Measurements from ENCODE around the gene THADA. TPM values are rescaled to one million over a fixed set of nuclear protein-coding genes. Genes with fewer than 3 reads are reported as not detected.

The THADA gene
- total and polyA plus RNA-seq, 2 donors (not counting 3 experiments of a cell fraction or from before 2014, with no cell fraction given), result 22.6 to 25.3 TPM

DNA sequence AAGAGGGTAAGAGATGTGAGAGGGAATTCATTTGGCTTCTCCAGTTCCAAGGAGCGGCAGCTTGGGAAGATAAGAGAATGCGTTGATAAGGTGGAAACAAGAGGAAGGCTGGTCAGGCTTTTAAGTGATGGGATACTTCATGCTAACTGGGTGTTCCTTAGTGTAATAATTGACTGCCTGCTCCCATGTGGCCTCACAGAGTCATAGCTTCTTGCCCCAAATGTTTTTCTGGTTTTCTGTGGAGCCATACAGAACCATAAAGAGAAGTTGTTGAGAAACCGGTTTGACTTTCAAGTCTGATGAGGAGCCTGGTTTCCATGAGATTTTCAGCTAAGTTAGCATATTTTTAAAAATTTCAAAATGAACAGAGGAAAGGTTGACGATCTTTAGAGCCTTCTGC is 272.0 kb downstream of the THADA start:
- CTCF ChIA-PET, result no interaction called here
- H3K9me1 ChIP-seq (replicated peaks; ENCODE audit: control insufficient read depth, extremely low read depth, insufficient read depth, low read length), result no peaks in the 10 kb centered on the region
- H4K20me1 ChIP-seq (replicated peaks; ENCODE audit: control insufficient read depth, extremely low read depth, insufficient read depth, low read length), result no peaks in the 10 kb centered on the region
- intact Hi-C loops (cut with micrococcal nuclease), result loop anchor here (2.0 kb wide), 1 partner anchor 55 kb away; no protein-coding TSS in a partner anchor
- no peak for FAIRE-seq
- H3K4me3 ChIP-seq (replicated peaks in 1 of 3; ENCODE audit: insufficient read depth in 1 of 3, low read depth in 1 of 3, low read length in 3 of 3), result no peak overlapping the region
- H3K9ac ChIP-seq (replicated peaks; ENCODE audit: extremely low read depth, insufficient read depth, low read length), result no peak overlapping the region
- dilution Hi-C loops (cut with MboI; ENCODE audit: extremely low pct_ligation_motif_present, low sequenced_read_pairs), result no loop called here
- no peaks in the 10 kb centered on the region for H3K79me2 ChIP-seq (ENCODE audit: control insufficient read depth, insufficient read depth, low read length)
- no peaks in the 10 kb centered on the region for H3K27me3 ChIP-seq (ENCODE audit: control insufficient read depth in 2 of 2, insufficient read depth in 2 of 2, low read length in 2 of 2)
- no TSS peak for BruUV-seq (replicated peaks)
- H3K9me3 ChIP-seq (replicated peaks; ENCODE audit: control insufficient read depth, insufficient read depth, low read length), result no peaks in the 10 kb centered on the region
- H3K27ac ChIP-seq (ENCODE audit: insufficient read depth, low read depth, low read length), result no peak overlapping the region
- no peak for DNase-seq (ENCODE audit: low read depth, low spot score)
- H3K4me2 ChIP-seq (ENCODE audit: insufficient read depth, low read length), result no peak overlapping the region
- TF ChIP-seq MAX (IDR thresholded peaks at IDR 0.05; ENCODE audit: insufficient read depth, insufficient read length) (no peak), MYC (IDR thresholded peaks at IDR 0.05; ENCODE audit: low read depth, low read length) (no peak), POLR2A (IDR thresholded peaks at IDR 0.05; ENCODE audit: low read depth, low read length) (no peak), EZH2 (IDR thresholded peaks at IDR 0.05; ENCODE audit: borderline replicate concordance, low read depth, low read length, severe bottlenecking) (no peak)
- TF ChIP-seq, protein P1, sequence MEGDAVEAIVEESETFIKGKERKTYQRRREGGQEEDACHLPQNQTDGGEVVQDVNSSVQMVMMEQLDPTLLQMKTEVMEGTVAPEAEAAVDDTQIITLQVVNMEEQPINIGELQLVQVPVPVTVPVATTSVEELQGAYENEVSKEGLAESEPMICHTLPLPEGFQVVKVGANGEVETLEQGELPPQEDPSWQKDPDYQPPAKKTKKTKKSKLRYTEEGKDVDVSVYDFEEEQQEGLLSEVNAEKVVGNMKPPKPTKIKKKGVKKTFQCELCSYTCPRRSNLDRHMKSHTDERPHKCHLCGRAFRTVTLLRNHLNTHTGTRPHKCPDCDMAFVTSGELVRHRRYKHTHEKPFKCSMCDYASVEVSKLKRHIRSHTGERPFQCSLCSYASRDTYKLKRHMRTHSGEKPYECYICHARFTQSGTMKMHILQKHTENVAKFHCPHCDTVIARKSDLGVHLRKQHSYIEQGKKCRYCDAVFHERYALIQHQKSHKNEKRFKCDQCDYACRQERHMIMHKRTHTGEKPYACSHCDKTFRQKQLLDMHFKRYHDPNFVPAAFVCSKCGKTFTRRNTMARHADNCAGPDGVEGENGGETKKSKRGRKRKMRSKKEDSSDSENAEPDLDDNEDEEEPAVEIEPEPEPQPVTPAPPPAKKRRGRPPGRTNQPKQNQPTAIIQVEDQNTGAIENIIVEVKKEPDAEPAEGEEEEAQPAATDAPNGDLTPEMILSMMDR (IDR thresholded peaks at IDR 0.05; ENCODE audit: extremely low read depth in 1 of 2, insufficient read depth in 1 of 2, low read depth in 1 of 2, low read length in 2 of 2), result no peak
- H3K4me1 ChIP-seq (ENCODE audit: control insufficient read depth, extremely low read depth, insufficient read depth, low read length), result peaks cover 13% of the 10 kb centered on the region
- H3K36me3 ChIP-seq (ENCODE audit: control insufficient read depth in 2 of 2, extremely low read depth in 1 of 2, insufficient read depth in 2 of 2, low read length in 2 of 2), result no peaks in the 10 kb centered on the region
- H2AFZ ChIP-seq (ENCODE audit: low read depth, low read length), result no peak overlapping the region
- POLR2A ChIA-PET, result no interaction called here

DNA sequence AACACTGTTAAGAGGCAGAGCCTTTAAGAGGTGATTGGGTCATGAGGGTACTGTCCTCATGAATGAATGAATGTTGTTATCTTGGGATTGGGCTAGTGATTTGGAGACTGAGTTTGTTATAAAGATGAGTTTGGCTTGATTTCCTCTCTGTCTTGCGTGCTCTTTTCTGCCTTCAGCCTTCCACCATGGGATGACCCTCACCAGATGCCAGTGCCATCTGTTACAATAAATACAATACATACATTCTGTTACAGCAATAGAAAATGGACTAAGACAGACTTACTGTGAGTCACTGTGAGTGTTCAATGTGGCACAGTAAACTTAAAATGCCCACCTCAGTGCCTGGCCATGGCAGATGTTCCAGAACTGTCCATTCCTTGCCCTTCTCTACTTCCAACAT is 274.4 kb downstream of the THADA start:
- H3K9me1 ChIP-seq (replicated peaks; ENCODE audit: control insufficient read depth, extremely low read depth, insufficient read depth, low read length), result no peaks in the 10 kb centered on the region
- FAIRE-seq (no peak), DNase-seq (ENCODE audit: low read depth, low spot score) (no peak)
- H3K4me3 ChIP-seq (replicated peaks in 1 of 3; ENCODE audit: insufficient read depth in 1 of 3, low read depth in 1 of 3, low read length in 3 of 3), result no peak overlapping the region
- intact Hi-C loops (cut with micrococcal nuclease) (no loop called here), dilution Hi-C loops (cut with MboI; ENCODE audit: extremely low pct_ligation_motif_present, low sequenced_read_pairs) (no loop called here)
- TF ChIP-seq, protein P1 (IDR thresholded peaks at IDR 0.05; ENCODE audit: extremely low read depth in 1 of 2, insufficient read depth in 1 of 2, low read depth in 1 of 2, low read length in 2 of 2), result no peak
- TF ChIP-seq EZH2 (IDR thresholded peaks at IDR 0.05; ENCODE audit: borderline replicate concordance, low read depth, low read length, severe bottlenecking) (no peak), POLR2AphosphoS5 (IDR thresholded peaks at IDR 0.05; ENCODE audit: insufficient read depth, low read depth, low read length) (no peak), GATA2 (IDR thresholded peaks at IDR 0.05; ENCODE audit: insufficient read depth, insufficient read length, low read depth, low read length) (no peak), FOS (IDR thresholded peaks at IDR 0.05; ENCODE audit: borderline replicate concordance, insufficient read depth, low read length) (no peak), JUN (IDR thresholded peaks at IDR 0.05; ENCODE audit: borderline replicate concordance, insufficient read depth, insufficient read length, low read depth) (no peak), POLR2A (IDR thresholded peaks at IDR 0.05; ENCODE audit: low read depth, low read length) (no peak), MAX (IDR thresholded peaks at IDR 0.05; ENCODE audit: insufficient read depth, insufficient read length) (no peak), MYC (IDR thresholded peaks at IDR 0.05; ENCODE audit: low read depth, low read length) (no peak)
- H3K4me2 ChIP-seq (ENCODE audit: insufficient read depth, low read length), result no peak overlapping the region
- no peak overlapping the region for H3K27ac ChIP-seq (ENCODE audit: insufficient read depth, low read depth, low read length)
- H4K20me1 ChIP-seq (replicated peaks; ENCODE audit: control insufficient read depth, extremely low read depth, insufficient read depth, low read length), result no peaks in the 10 kb centered on the region
- H2AFZ ChIP-seq (ENCODE audit: low read depth, low read length), result no peak overlapping the region
- CTCF ChIA-PET, result interaction anchor here (0.5 kb wide), 1 partner anchor 98 kb away, joined by 3 read pairs; no protein-coding TSS in a partner anchor
- H3K9me3 ChIP-seq (replicated peaks; ENCODE audit: control insufficient read depth, insufficient read depth, low read length), result no peaks in the 10 kb centered on the region
- H3K4me1 ChIP-seq (ENCODE audit: control insufficient read depth, extremely low read depth, insufficient read depth, low read length), result peaks cover 26% of the 10 kb centered on the region
- H3K79me2 ChIP-seq (ENCODE audit: control insufficient read depth, insufficient read depth, low read length), result no peaks in the 10 kb centered on the region
- no peak overlapping the region for H3K9ac ChIP-seq (replicated peaks; ENCODE audit: extremely low read depth, insufficient read depth, low read length)
- H3K36me3 ChIP-seq (ENCODE audit: control insufficient read depth in 2 of 2, extremely low read depth in 1 of 2, insufficient read depth in 2 of 2, low read length in 2 of 2), result no peaks in the 10 kb centered on the region
- BruUV-seq (replicated peaks), result no TSS peak
- H3K27me3 ChIP-seq (ENCODE audit: control insufficient read depth in 2 of 2, insufficient read depth in 2 of 2, low read length in 2 of 2), result no peaks in the 10 kb centered on the region
- POLR2A ChIA-PET, result no interaction called here

All from endothelial cell of umbilical vein (primary cell).